ENCODE results near the gene ITGB5. TPM values are rescaled to one million over a fixed set of nuclear protein-coding genes. Genes with fewer than 3 reads are reported as not detected.

Gene ITGB5
- total RNA-seq, 6 donors from 2014 or later: 81.5 to 145 (median 106) TPM

- no peak overlapping the region for H3K4me3 ChIP-seq
- peak overlapping the region; percentile 68 to 81 (median 80) for H3K27ac ChIP-seq
- ATAC-seq (ENCODE audit: low FRiP score in 2 of 2) (peak in 1 of 2 donors; percentile 16), DNase-seq (no peak)
- no peaks in the 10 kb centered on the region for H3K9me3 ChIP-seq
- H3K4me1 ChIP-seq: peaks cover 38 to 56% (median 47%) of the 10 kb centered on the region in 4 donors
- H3K27me3 ChIP-seq: no peaks in the 10 kb centered on the region
- TF ChIP-seq EP300 (IDR thresholded peaks at IDR 0.05) (peak in 2 of 4 donors; percentile 53 to 80), POLR2A (IDR thresholded peaks at IDR 0.05) (no peak), POLR2AphosphoS5 (IDR thresholded peaks at IDR 0.05) (peak; percentile 44 to 72)
- 65 to 76% methylated on average over 2 of the region's 2 CpGs for WGBS, 2 donors
- H3K36me3 ChIP-seq: peaks cover 0 to 4% (median 0%) of the 10 kb centered on the region in 4 donors
These were observed 50.1 kb downstream of the ITGB5 start for GRCh38 chr3:124837065-124837464.

DNA sequence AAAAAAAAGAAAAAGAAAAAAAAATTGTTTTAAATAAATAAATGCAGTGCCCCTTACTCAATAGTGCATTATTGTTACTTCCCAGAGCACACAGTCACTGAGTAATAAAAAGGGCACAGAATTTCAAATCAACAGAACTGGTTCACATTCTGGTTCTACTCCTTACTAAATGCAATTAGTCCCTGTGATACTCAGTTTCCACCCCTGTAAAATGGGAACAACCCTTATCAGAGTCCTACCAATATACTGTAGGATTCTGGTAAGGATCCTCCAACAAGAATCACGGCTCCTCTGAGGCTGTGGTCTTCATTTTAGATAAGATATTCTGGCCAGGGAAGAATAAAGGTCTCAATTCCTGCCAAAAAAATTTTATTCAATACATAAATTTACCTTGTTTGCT is 50.7 kb downstream of the ITGB5 start:
- Histone ChIP-seq H3K4me3 (no peak overlapping the region), H3K27me3 (no peaks in the 10 kb centered on the region), H3K36me3 (peaks cover 0 to 4% (median 0%) of the 10 kb centered on the region in 4 donors), H3K27ac (peak overlapping the region; percentile 68 to 81 (median 80)), H3K4me1 (peaks cover 38 to 52% (median 44%) of the 10 kb centered on the region in 4 donors), H3K9me3 (no peaks in the 10 kb centered on the region)
- DNase-seq (no peak), ATAC-seq (ENCODE audit: low FRiP score in 2 of 2) (no peak)
- TF ChIP-seq EP300 (IDR thresholded peaks at IDR 0.05): no peak
- TF ChIP-seq POLR2A (IDR thresholded peaks at IDR 0.05): no peak
- TF ChIP-seq CTCF (IDR thresholded peaks at IDR 0.05): no peak
- TF ChIP-seq POLR2AphosphoS5 (IDR thresholded peaks at IDR 0.05): no peak
- WGBS, 2 donors: 71 to 77% methylated on average over 1 of the region's 1 CpG

DNA sequence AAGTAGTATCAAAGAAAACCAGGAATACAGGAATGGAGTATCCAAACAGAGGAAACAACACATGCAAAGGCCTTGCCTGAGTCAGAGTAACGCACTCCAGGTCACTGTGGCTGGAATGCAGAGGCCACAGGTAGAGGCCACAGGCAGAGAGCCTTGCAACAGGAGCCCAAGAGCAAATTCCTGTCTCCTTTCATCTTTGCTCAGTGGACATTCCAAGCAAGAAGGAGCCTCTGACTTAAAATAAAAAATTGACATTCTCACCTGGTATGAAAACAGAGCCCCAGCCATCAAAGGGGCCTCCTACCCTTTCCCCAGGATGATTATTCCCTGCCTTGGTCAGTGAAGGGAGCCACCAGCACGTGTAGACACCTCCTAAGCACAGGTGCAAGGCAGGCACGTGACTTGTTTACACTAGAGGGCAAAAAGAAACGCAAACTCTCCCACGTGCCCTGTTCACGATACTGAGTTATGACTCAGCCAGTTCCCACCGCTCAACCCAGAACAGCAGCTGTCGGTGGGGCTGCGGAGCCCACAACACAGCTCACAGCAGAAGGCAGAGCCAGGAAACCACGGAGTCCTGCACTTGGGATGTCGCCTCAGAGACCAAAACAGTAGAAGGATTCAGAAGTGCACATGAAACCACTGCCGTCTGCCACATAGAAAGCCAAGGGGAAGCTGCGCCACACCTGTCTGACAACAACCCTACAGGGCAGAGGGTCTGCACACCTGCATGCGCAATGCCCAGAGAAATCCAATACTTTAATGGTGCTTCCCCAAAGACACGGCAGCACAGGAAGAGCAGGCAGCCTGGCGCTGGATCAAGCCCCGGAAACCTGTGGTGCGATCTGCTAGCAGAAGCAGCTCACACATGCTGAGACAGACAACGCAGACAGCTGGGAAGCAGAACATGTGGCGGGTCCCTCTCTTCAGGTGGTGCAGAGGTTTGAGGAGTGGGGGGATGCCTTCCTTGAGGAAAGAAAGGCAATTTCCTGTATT is 52.1 kb downstream of the ITGB5 start:
- TF ChIP-seq CTCF (IDR thresholded peaks at IDR 0.05) (no peak), POLR2AphosphoS5 (IDR thresholded peaks at IDR 0.05) (peak in 1 of 2 donors; percentile 44), EP300 (IDR thresholded peaks at IDR 0.05) (peak in 1 of 4 donors; percentile 41)
- no peaks in the 10 kb centered on the region for H3K27me3 ChIP-seq
- WGBS, 2 donors: 28 to 42% methylated on average over 16 to 20 of the region's 20 CpGs
- peaks cover 33 to 57% (median 42%) of the 10 kb centered on the region in 4 donors for H3K4me1 ChIP-seq
- ATAC-seq (ENCODE audit: low FRiP score in 2 of 2) (peak; percentile 28 to 57), DNase-seq (peak; percentile 29 to 62)
- peak overlapping the region; percentile 54 to 81 (median 80) for H3K27ac ChIP-seq
- H3K9me3 ChIP-seq: no peaks in the 10 kb centered on the region
- peak overlapping the region in 1 of 4 donors; percentile 2 for H3K4me3 ChIP-seq
- H3K36me3 ChIP-seq: peaks cover 0 to 4% (median 0%) of the 10 kb centered on the region in 4 donors

- Histone ChIP-seq H3K4me1 (peaks cover 41 to 68% (median 49%) of the 10 kb centered on the region in 4 donors), H3K36me3 (no peaks in the 10 kb centered on the region), H3K9me3 (no peaks in the 10 kb centered on the region), H3K27ac (peak overlapping the region; percentile 26 to 81 (median 56)), H3K4me3 (no peak overlapping the region), H3K27me3 (no peaks in the 10 kb centered on the region)
- TF ChIP-seq POLR2A (IDR thresholded peaks at IDR 0.05) (no peak), EP300 (IDR thresholded peaks at IDR 0.05) (no peak), POLR2AphosphoS5 (IDR thresholded peaks at IDR 0.05) (no peak), CTCF (IDR thresholded peaks at IDR 0.05) (no peak)
- DNase-seq: no peak
- no peak for ATAC-seq (ENCODE audit: low FRiP score in 2 of 2)
- WGBS, 2 donors: 89 to 94% methylated on average over 4 of the region's 4 CpGs
These were observed 53.3 kb downstream of the ITGB5 start for GRCh38 chr3:124833710-124834332.

All from upper lobe of left lung (tissue), 6 donors.